ENCODE results near the gene TBX18.

- TF ChIP-seq CTCF (conservative IDR thresholded peaks at IDR 0.05; ENCODE audit: low read length) = no peak
- no peak for TF ChIP-seq EZH2phosphoT487 (IDR thresholded peaks at IDR 0.05; ENCODE audit: borderline replicate concordance, low read depth, low read length)
Observed at GRCh38 chr6:84739866-84740208, 24.6 kb downstream of the TBX18 start.
